Non-pigmented ciliary epithelial cell (primary cell): ENCODE measurements around the gene B3GNT4.
"Not testable (repeated sequence)": the region's sequence is repeated elsewhere in the genome, so short reads cannot be mapped to it uniquely, and the experiment has no call there.

Experiments used
- DNase-seq: peaks from one replicate; pipeline ENCODE4 v3.0.0-alpha.2; 2010; ENCODE audit warnings: low read depth

Gene B3GNT4

GRCh38 chr12:122216445-122216844, 12.9 kb downstream of the B3GNT4 start:
- no peak for DNase-seq

- peak; percentile 94 for DNase-seq
Measured at GRCh38 chr12:122225683-122226365, 22.3 kb downstream of the B3GNT4 start, which contains the start of gene DIABLO. Gene DIABLO, minus strand, starts transcription at chr12:122226052. Its CDS starts 38 bp downstream, at chr12:122226014.

- no peak for DNase-seq
Measured at GRCh38 chr12:122226366-122227125, 23.0 kb downstream of the B3GNT4 start.

GRCh38 chr12:122227341-122227740, 23.8 kb downstream of the B3GNT4 start:
- no peak for DNase-seq

- DNase-seq = no peak
Measured at GRCh38 chr12:122228092-122228491, 24.6 kb downstream of the B3GNT4 start.

DNA sequence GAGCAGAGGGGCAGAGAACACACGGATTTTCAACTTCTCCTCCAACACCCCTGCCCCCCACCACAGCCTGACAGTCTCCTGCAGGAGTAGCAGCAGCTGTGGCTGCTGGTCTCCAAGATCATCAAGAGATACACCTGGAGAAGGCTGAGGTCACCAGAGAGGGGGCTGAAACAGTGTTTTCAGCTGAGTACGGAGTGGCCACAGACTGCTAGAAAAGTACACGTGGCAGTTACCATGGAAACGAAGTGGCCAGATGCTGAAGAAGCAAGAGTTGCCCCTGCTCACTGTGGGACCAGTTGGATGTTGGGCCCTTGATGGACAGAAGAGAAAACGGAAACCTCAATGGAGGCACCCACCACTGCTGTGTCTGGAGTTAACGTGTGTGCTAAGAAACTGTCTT, 27.3 kb downstream of the B3GNT4 start:
- no peak for DNase-seq

GRCh38 chr12:122232691-122233090, 29.2 kb downstream of the B3GNT4 start:
- no peak for DNase-seq

- DNase-seq = no peak
Measured at GRCh38 chr12:122235741-122236140, 32.2 kb downstream of the B3GNT4 start.

DNA sequence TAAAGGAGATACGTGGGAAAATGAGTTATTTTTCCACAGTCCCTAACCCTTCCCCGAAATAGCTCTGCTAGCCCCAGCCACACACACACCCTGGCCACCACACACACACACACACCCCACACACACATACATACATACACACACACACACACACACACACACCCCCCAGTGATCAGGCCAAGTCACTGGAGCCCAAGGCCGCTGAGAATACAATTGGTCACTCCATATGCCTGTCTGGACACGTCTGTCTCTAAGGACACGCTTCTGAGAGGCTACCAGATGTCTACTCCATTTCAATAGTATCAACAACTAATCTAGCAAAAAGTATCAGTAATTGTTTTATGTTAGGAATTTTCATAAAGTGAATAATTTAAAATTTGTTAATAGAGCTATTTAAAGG, 35.4 kb downstream of the B3GNT4 start:
- DNase-seq = no peak

DNA sequence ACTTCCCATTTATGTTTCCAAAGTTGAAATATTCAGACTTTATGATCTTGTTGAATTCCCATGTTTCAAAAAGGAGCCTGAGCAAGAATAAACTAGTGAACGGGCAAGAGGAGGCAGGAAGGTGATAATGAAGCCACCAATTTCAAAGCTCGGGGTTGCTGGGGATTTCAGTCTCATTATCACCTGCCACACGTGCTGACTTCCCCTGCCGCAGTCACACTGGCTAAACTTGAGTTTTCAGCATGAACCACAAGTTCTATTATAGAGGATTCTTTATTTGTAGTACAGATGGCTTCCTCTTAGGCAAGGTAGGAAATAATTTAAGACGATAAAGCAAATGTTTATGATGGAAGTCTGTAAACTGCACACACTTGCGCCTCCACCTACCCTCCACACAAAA, 40.5 kb downstream of the B3GNT4 start:
- DNase-seq = no peak

GRCh38 chr12:122244565-122245371, 41.3 kb downstream of the B3GNT4 start:
- DNase-seq = no peak

- DNase-seq = no peak
Measured at GRCh38 chr12:122245553-122245952, 42.0 kb downstream of the B3GNT4 start.

DNA sequence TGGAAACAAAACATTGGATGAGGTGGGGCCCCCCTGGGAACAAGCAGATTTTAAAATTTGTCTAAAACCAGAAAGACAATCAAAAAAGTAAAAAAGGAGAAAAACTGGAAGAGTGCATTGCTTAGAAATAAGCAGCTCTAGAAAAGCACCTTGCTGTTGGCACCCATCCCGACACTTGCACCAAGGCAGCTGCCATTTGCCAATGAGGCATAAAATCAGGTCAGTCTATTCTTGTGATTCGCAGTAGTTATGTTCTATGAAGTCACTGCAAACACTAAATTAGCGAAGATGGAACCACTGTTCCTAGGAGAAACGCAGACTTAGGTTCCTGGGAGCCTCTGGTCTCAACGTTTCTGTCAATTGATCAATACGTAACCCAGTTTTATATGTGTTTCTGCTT, 46.5 kb downstream of the B3GNT4 start:
- DNase-seq = no peak

- no peak for DNase-seq
Measured at GRCh38 chr12:122250536-122250935, 47.0 kb downstream of the B3GNT4 start.

DNA sequence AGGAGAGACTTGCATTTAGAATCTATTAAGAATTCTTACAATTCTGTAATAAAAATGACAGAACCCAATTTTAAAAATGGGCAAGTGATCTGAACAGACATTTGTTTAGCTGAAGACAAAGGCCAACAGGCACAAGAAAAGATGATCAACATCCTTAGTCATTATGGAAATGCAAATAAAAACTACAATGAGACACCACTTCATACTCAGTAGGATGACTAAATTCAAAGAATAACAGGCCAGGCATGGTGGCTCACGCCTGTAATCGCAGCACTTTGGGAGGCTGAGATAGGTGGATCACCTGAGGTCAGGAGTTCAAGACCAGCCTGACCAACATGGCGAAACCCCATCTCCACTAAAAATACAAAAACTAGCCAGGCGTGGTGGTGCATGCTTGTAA, 55.0 kb downstream of the B3GNT4 start:
- not testable (repeated sequence) for DNase-seq
